OCI-LY1 (cell line): ENCODE measurements around the gene IFNA4.
"Not testable (repeated sequence)": the region's sequence is repeated elsewhere in the genome, so short reads cannot be mapped to it uniquely, and the experiment has no call there.

ENCODE experiments used
- H2AFZ ChIP-seq: fragments of 200-600 bp; sonication (generic), shearing (Covaris generic); 2 replicates; pipeline ENCODE4 v1.6.0; 2014; ENCODE audit warnings: antibody characterized with exemption, mild to moderate bottlenecking, low read length
- H3F3A ChIP-seq: fragments of 200-600 bp; sonication (generic), shearing (Covaris generic); 2 replicates; pipeline ENCODE4 v1.6.0; 2014; ENCODE audit warnings: mild to moderate bottlenecking, antibody characterized with exemption, low read length, moderate library complexity; ENCODE audit not compliant: insufficient read depth
- H3K27ac ChIP-seq: fragments of 200-600 bp; sonication (generic); 2 replicates; pipeline ENCODE4 v1.5.1; 2014; ENCODE audit warnings: low read length, mixed run types, mild to moderate bottlenecking, low read depth; ENCODE audit not compliant: poor library complexity, severe bottlenecking
- H3K27me3 ChIP-seq: fragments of 200-600 bp; sonication (generic); 2 replicates; pipeline ENCODE4 v1.6.0; 2014; ENCODE audit warnings: antibody characterized with exemption, mild to moderate bottlenecking, low read length, moderate library complexity; ENCODE audit not compliant: insufficient read depth
- H3K36me3 ChIP-seq: fragments of 200-600 bp; sonication (generic); 2 replicates; pipeline ENCODE4 v1.6.1; 2014; ENCODE audit warnings: mild to moderate bottlenecking, antibody characterized with exemption, low read length, moderate library complexity, mixed read lengths; ENCODE audit not compliant: insufficient read depth
- H3K4me1 ChIP-seq: fragments of 200-600 bp; sonication (generic); 2 replicates; pipeline ENCODE4 v1.5.1; 2014; ENCODE audit warnings: mild to moderate bottlenecking, low read length, moderate library complexity; ENCODE audit not compliant: insufficient read depth, severe bottlenecking
- H3K4me2 ChIP-seq: fragments of 200-600 bp; sonication (generic), shearing (Covaris generic); 2 replicates; pipeline ENCODE4 v1.6.1; 2014; ENCODE audit warnings: low read length
- H3K4me3 ChIP-seq: fragments of 200-600 bp; sonication (generic); 2 replicates; pipeline ENCODE4 v1.5.1; 2014; ENCODE audit warnings: low read length, low read depth, mild to moderate bottlenecking, mixed read lengths; ENCODE audit not compliant: poor library complexity, severe bottlenecking
- H3K79me2 ChIP-seq: fragments of 200-600 bp; shearing (Covaris generic); 2 replicates; pipeline ENCODE4 v1.6.1; 2016; ENCODE audit warnings: mixed run types, low read length, mixed read lengths; ENCODE audit not compliant: insufficient read depth
- H3K9ac ChIP-seq: fragments of 200-600 bp; sonication (generic), shearing (Covaris generic); 2 replicates; pipeline ENCODE4 v1.6.1; 2014; ENCODE audit warnings: mild to moderate bottlenecking, low read length, mixed read lengths
- H3K9me2 ChIP-seq: fragments of 200-600 bp; sonication (generic), shearing (Covaris generic); 2 replicates; pipeline ENCODE4 v1.6.1; 2014; ENCODE audit warnings: low read depth, mild to moderate bottlenecking, low read length, mixed read lengths
- H3K9me3 ChIP-seq: fragments of 200-600 bp; shearing (Covaris generic); 2 replicates; pipeline ENCODE4 v1.6.1; 2014; ENCODE audit warnings: low read length, mixed read lengths
- H4K20me1 ChIP-seq: fragments of 200-600 bp; sonication (generic), shearing (Covaris generic); 2 replicates; pipeline ENCODE4 v1.6.0; 2016; ENCODE audit warnings: mild to moderate bottlenecking, low read length; ENCODE audit not compliant: insufficient read depth
- CTCF ChIP-seq: fragments of 200-600 bp; sonication (generic), shearing (Covaris generic); IDR thresholded peaks from 2 replicates; pipeline ENCODE4 v1.5.1; 2017; ENCODE audit warnings: mild to moderate bottlenecking, antibody characterized with exemption, low read length, moderate library complexity, mixed read lengths
- EZH2 ChIP-seq: fragments of 200-600 bp; sonication (generic), shearing (Covaris generic); IDR thresholded peaks from 2 replicates; pipeline ENCODE4 v1.8.0; 2017; ENCODE audit warnings: borderline replicate concordance, mixed run types, mild to moderate bottlenecking, antibody characterized with exemption, low read length, moderate library complexity, mixed read lengths

IFNA4 gene

GRCh38 chr9:21210782-21211181 is 23.4 kb upstream of the IFNA4 start:
- H3K4me2 ChIP-seq, H3K9me3 ChIP-seq, H3K9me2 ChIP-seq, H3F3A ChIP-seq, H3K4me3 ChIP-seq, H3K36me3 ChIP-seq, H3K4me1 ChIP-seq, H4K20me1 ChIP-seq, H3K9ac ChIP-seq, H3K27me3 ChIP-seq, H3K79me2 ChIP-seq, H3K27ac ChIP-seq, H2AFZ ChIP-seq: not testable (repeated sequence)

GRCh38 chr9:21210311-21210710 is 22.9 kb upstream of the IFNA4 start:
- H3K36me3 ChIP-seq = no peaks in the 10 kb centered on the region
- no peaks in the 10 kb centered on the region for H3K27me3 ChIP-seq
- H3K9me3 ChIP-seq = no peaks in the 10 kb centered on the region
- no peaks in the 10 kb centered on the region for H3K9me2 ChIP-seq
- no peak overlapping the region for H3K4me3 ChIP-seq
- no peak for TF ChIP-seq EZH2
- no peak for TF ChIP-seq CTCF
- no peak overlapping the region for H3K9ac ChIP-seq
- H4K20me1 ChIP-seq = no peaks in the 10 kb centered on the region
- no peak overlapping the region for H3K27ac ChIP-seq
- H3K4me2 ChIP-seq = no peak overlapping the region
- no peaks in the 10 kb centered on the region for H3K4me1 ChIP-seq
- no peak overlapping the region for H2AFZ ChIP-seq
- H3F3A ChIP-seq = no peaks in the 10 kb centered on the region
- no peaks in the 10 kb centered on the region for H3K79me2 ChIP-seq

- H3K9ac ChIP-seq, H3K79me2 ChIP-seq, H2AFZ ChIP-seq, H3K4me1 ChIP-seq, H3K4me2 ChIP-seq, H3F3A ChIP-seq, H3K36me3 ChIP-seq, H3K9me2 ChIP-seq, H3K27ac ChIP-seq, H4K20me1 ChIP-seq, H3K4me3 ChIP-seq, H3K27me3 ChIP-seq, H3K9me3 ChIP-seq: not testable (repeated sequence)
These were observed 19.7 kb upstream of the IFNA4 start, which contains the start of gene IFNA10 for GRCh38 chr9:21207043-21207442. TSS of gene IFNA10 (minus strand) at chr9:21207143. CDS start at chr9:21207097, 46 bp downstream.

- no peaks in the 10 kb centered on the region for H3K79me2 ChIP-seq
- H4K20me1 ChIP-seq = no peaks in the 10 kb centered on the region
- no peaks in the 10 kb centered on the region for H3K9me2 ChIP-seq
- H3K36me3 ChIP-seq = no peaks in the 10 kb centered on the region
- H3K9me3 ChIP-seq = no peaks in the 10 kb centered on the region
- no peaks in the 10 kb centered on the region for H3K27me3 ChIP-seq
- H3K4me1 ChIP-seq = no peaks in the 10 kb centered on the region
- no peak overlapping the region for H3K9ac ChIP-seq
- no peak overlapping the region for H3K4me3 ChIP-seq
- no peaks in the 10 kb centered on the region for H3F3A ChIP-seq
- no peak overlapping the region for H3K4me2 ChIP-seq
- no peak overlapping the region for H3K27ac ChIP-seq
- H2AFZ ChIP-seq = no peak overlapping the region
- TF ChIP-seq CTCF (no peak), EZH2 (no peak)
These were observed 17.8 kb upstream of the IFNA4 start for GRCh38 chr9:21205204-21205603.

GRCh38 chr9:21202105-21202504 is 14.7 kb upstream of the IFNA4 start, which contains the start of gene IFNA7:
TSS of gene IFNA7 (minus strand) at chr9:21202205. CDS start at chr9:21202165, 40 bp downstream.
- not testable (repeated sequence) for H3K4me2 ChIP-seq, H3K9me2 ChIP-seq, H3K36me3 ChIP-seq, H3K9ac ChIP-seq, H3F3A ChIP-seq, H3K4me3 ChIP-seq, H4K20me1 ChIP-seq, H3K27me3 ChIP-seq, H3K79me2 ChIP-seq, H3K27ac ChIP-seq, H3K9me3 ChIP-seq, H3K4me1 ChIP-seq, H2AFZ ChIP-seq
